ENCODE results near the gene CPNE6. TPM values are rescaled to one million over a fixed set of nuclear protein-coding genes. Genes with fewer than 3 reads are reported as not detected.
"Not testable (repeated sequence)": the region's sequence is repeated elsewhere in the genome, so short reads cannot be mapped to it uniquely, and the experiment has no call there.

Gene CPNE6
- not detected for total RNA-seq (2021; ENCODE audit: unreplicated experiment)
- not detected in 2 replicates for polyA plus RNA-seq (2012)
- Bru-seq, nascent RNA: not detected
- not detected for BruChase-seq, experiment 1, labeled RNA remaining after a 6-hour chase
- BruChase-seq, experiment 2, labeled RNA remaining after a 2-hour chase: percentile 8 among the genes with signal in this experiment
- long read RNA-seq: 0 reads

DNA sequence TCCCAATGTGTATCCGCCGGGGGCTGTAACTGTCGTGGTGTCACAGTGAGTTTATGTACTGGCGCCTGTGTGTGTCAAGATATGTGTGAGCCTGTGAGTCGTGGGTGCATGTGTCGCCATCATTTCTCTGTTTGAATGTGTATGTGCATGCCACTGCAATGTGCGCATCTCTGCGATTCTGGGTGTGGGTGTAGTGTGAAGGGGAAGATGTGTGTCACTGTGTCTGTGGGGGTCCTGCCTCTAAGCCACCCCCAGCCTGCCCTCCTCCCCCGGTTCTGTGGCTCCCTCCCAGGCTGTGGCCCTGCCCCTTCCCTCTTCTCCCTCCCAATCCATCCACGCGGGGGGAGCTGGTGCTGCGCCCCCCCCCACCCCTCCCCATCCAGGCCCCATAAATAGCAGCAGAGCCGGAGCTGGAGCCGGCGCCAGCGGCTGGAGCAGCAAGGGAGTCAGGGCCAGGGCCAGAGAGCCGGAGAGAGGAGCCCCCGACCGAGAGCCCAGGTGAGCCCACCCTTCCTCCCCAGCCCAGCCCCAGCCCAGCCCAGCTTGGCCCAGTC lies at the start of gene CPNE6:
TSS of gene CPNE6 (plus strand) at position 419 of the 554 bp plus-strand sequence. CDS start 1,375 bp downstream, outside the sequence.
- DNase-seq (ENCODE audit: low read depth, low spot score) (no peak), ATAC-seq (no peak)
- intact Hi-C loops (cut with micrococcal nuclease): no loop called here
- Histone ChIP-seq H3K4me3 (replicated peaks in 1 of 2; ENCODE audit: low read depth in 1 of 2, low read length in 2 of 2) (no peak within 1 kb of the TSS), H3K27me3 (ENCODE audit: insufficient read depth, low read length) (peaks cover 7% of the 10 kb centered on the region; the same call in 1 of the 2 replicates), H3K9ac (ENCODE audit: low read length) (no peak within 1 kb of the TSS), H3K4me1 (ENCODE audit: control insufficient read depth in 1 of 2, insufficient read depth in 2 of 2, low read length in 2 of 2) (peaks cover 0 to 2% of the 10 kb centered on the region in 2 experiments; a peak in 1 of 4 replicates), H3K9me2 (ENCODE audit: insufficient read depth) (no peaks in the 10 kb centered on the region), H3K4me2 (ENCODE audit: low read length) (no peak within 1 kb of the TSS), H3K9me3 (ENCODE audit: control insufficient read depth in 1 of 2, insufficient read depth in 1 of 2, low read depth in 1 of 2, low read length in 2 of 2) (no peaks in the 10 kb centered on the region), H3K79me2 (ENCODE audit: insufficient read depth, low read length) (no peaks in the 10 kb centered on the region), H3K27ac (ENCODE audit: low read depth, low read length) (no peak within 1 kb of the TSS), H2AFZ (ENCODE audit: low read depth, low read length, poor library complexity, severe bottlenecking) (no peak within 1 kb of the TSS), H3K36me3 (ENCODE audit: control insufficient read depth in 1 of 2, insufficient read depth in 2 of 2, low read length in 2 of 2) (no peaks in the 10 kb centered on the region), H4K20me1 (ENCODE audit: insufficient read depth) (no peaks in the 10 kb centered on the region)
- TF ChIP-seq, protein P1, sequence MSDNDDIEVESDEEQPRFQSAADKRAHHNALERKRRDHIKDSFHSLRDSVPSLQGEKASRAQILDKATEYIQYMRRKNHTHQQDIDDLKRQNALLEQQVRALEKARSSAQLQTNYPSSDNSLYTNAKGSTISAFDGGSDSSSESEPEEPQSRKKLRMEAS (IDR thresholded peaks at IDR 0.05): no peak
- TF ChIP-seq POLR2A (IDR thresholded peaks at IDR 0.05; ENCODE audit: borderline replicate concordance, extremely low read depth, insufficient read depth, insufficient read length) (no peak), SP1 (IDR thresholded peaks at IDR 0.05; ENCODE audit: low read depth) (no peak), ZNF274 (IDR thresholded peaks at IDR 0.05; ENCODE audit: low read depth, low read length) (no peak), EZH2phosphoT487 (IDR thresholded peaks at IDR 0.05; ENCODE audit: borderline replicate concordance) (no peak)
- TF ChIP-seq, protein P2, sequence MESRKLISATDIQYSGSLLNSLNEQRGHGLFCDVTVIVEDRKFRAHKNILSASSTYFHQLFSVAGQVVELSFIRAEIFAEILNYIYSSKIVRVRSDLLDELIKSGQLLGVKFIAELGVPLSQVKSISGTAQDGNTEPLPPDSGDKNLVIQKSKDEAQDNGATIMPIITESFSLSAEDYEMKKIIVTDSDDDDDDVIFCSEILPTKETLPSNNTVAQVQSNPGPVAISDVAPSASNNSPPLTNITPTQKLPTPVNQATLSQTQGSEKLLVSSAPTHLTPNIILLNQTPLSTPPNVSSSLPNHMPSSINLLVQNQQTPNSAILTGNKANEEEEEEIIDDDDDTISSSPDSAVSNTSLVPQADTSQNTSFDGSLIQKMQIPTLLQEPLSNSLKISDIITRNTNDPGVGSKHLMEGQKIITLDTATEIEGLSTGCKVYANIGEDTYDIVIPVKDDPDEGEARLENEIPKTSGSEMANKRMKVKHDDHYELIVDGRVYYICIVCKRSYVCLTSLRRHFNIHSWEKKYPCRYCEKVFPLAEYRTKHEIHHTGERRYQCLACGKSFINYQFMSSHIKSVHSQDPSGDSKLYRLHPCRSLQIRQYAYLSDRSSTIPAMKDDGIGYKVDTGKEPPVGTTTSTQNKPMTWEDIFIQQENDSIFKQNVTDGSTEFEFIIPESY (IDR thresholded peaks at IDR 0.05; ENCODE audit: extremely low read depth, insufficient replicate concordance, low read length): no peak
- BruUV-seq (replicated peaks): no TSS peak
- ChIA-PET POLR2A (no interaction called here), CTCF (interaction anchor here (1.1 kb wide), 1 partner anchor 13 kb away, joined by 3 read pairs; no protein-coding TSS in a partner anchor), RAD21 (ENCODE audit: low non-redundant PET in 1 of 2, low total read pairs in 2 of 2, uncharacterized antibody in 2 of 2, unreplicated experiment in 2 of 2) (no interaction called here)

DNA sequence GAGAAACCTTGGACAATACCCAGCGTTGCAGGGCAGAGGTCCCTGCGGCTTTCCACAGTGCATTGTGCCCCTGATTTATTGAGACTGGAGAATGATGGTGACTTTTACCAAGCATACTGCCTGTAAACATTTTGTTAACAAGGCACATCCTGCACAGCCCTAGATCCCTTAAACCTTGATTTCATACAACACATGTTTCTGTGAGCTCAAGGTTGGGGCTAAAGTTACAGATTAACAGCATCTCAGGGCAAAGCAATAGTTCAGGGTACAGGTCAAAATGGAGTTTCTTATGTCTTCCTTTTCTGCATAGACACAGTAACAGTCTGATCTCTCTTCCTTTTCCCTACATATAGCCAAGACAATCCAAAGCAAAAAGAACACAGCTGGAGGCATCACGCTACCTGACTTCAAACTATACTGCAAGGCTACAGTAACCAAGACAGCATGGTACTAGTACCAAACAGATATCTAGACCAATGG lies 46.4 kb upstream of the CPNE6 start:
- H3K9me3 ChIP-seq (ENCODE audit: control insufficient read depth in 1 of 2, insufficient read depth in 1 of 2, low read depth in 1 of 2, low read length in 2 of 2); intact Hi-C loops (cut with micrococcal nuclease); H3K9ac ChIP-seq (ENCODE audit: low read length); ATAC-seq; H3K27me3 ChIP-seq (ENCODE audit: insufficient read depth, low read length); H3K4me3 ChIP-seq (replicated peaks in 1 of 2; ENCODE audit: low read depth in 1 of 2, low read length in 2 of 2); DNase-seq (ENCODE audit: low read depth, low spot score); H3K27ac ChIP-seq (ENCODE audit: low read depth, low read length); H4K20me1 ChIP-seq (ENCODE audit: insufficient read depth); H3K4me2 ChIP-seq (ENCODE audit: low read length); H3K9me2 ChIP-seq (ENCODE audit: insufficient read depth); H3K79me2 ChIP-seq (ENCODE audit: insufficient read depth, low read length); CTCF ChIA-PET; H3K4me1 ChIP-seq (ENCODE audit: control insufficient read depth in 1 of 2, insufficient read depth in 2 of 2, low read length in 2 of 2); RAD21 ChIA-PET (ENCODE audit: low non-redundant PET in 1 of 2, low total read pairs in 2 of 2, uncharacterized antibody in 2 of 2, unreplicated experiment in 2 of 2); H2AFZ ChIP-seq (ENCODE audit: low read depth, low read length, poor library complexity, severe bottlenecking); POLR2A ChIA-PET; BruUV-seq (replicated peaks); H3K36me3 ChIP-seq (ENCODE audit: control insufficient read depth in 1 of 2, insufficient read depth in 2 of 2, low read length in 2 of 2): not testable (repeated sequence)

DNA sequence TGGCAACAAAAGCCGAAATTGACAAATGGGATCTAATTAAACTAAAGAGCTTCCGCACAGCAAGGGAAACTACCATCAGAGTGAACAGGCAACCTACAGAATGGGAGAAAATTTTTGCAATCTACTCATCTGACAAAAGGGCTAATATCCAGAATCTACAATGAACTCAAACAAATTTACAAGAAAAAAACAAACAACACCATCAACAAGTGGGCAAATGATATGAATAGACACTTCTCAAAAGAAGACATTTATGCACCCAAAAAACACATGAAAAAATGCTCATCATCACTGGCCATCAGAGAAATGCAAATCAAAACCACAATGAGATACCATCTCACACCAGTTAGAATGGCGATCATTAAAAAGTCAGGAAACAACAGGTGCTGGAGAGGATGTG lies 41.7 kb upstream of the CPNE6 start:
- H3K9me2 ChIP-seq (ENCODE audit: insufficient read depth); POLR2A ChIA-PET; BruUV-seq (replicated peaks); CTCF ChIA-PET; H3K27ac ChIP-seq (ENCODE audit: low read depth, low read length); RAD21 ChIA-PET (ENCODE audit: low non-redundant PET in 1 of 2, low total read pairs in 2 of 2, uncharacterized antibody in 2 of 2, unreplicated experiment in 2 of 2); H3K36me3 ChIP-seq (ENCODE audit: control insufficient read depth in 1 of 2, insufficient read depth in 2 of 2, low read length in 2 of 2); H3K4me1 ChIP-seq (ENCODE audit: control insufficient read depth in 1 of 2, insufficient read depth in 2 of 2, low read length in 2 of 2); H3K9ac ChIP-seq (ENCODE audit: low read length); H3K4me3 ChIP-seq (replicated peaks in 1 of 2; ENCODE audit: low read depth in 1 of 2, low read length in 2 of 2); H2AFZ ChIP-seq (ENCODE audit: low read depth, low read length, poor library complexity, severe bottlenecking); H3K4me2 ChIP-seq (ENCODE audit: low read length); ATAC-seq; intact Hi-C loops (cut with micrococcal nuclease); DNase-seq (ENCODE audit: low read depth, low spot score); H3K27me3 ChIP-seq (ENCODE audit: insufficient read depth, low read length); H4K20me1 ChIP-seq (ENCODE audit: insufficient read depth); H3K79me2 ChIP-seq (ENCODE audit: insufficient read depth, low read length); H3K9me3 ChIP-seq (ENCODE audit: control insufficient read depth in 1 of 2, insufficient read depth in 1 of 2, low read depth in 1 of 2, low read length in 2 of 2): not testable (repeated sequence)

All from HCT116 (cell line).